LNCAP (cell line): ENCODE results near the gene ACTRT2.
A peak's percentile ranks its signal among the peaks of the same experiment; 100 is the strongest.

ENCODE experiments used
- TF ChIP-seq, protein P1 (sequence below): fragments of 450-650 bp; IDR thresholded peaks from 2 replicates; pipeline ENCODE4 v1.5.1; 2017; ENCODE audit warnings: mild to moderate bottlenecking

ACTRT2 gene

GRCh38 chr1:3009021-3009420, 12.2 kb upstream of the ACTRT2 start:
- TF ChIP-seq, protein P1, sequence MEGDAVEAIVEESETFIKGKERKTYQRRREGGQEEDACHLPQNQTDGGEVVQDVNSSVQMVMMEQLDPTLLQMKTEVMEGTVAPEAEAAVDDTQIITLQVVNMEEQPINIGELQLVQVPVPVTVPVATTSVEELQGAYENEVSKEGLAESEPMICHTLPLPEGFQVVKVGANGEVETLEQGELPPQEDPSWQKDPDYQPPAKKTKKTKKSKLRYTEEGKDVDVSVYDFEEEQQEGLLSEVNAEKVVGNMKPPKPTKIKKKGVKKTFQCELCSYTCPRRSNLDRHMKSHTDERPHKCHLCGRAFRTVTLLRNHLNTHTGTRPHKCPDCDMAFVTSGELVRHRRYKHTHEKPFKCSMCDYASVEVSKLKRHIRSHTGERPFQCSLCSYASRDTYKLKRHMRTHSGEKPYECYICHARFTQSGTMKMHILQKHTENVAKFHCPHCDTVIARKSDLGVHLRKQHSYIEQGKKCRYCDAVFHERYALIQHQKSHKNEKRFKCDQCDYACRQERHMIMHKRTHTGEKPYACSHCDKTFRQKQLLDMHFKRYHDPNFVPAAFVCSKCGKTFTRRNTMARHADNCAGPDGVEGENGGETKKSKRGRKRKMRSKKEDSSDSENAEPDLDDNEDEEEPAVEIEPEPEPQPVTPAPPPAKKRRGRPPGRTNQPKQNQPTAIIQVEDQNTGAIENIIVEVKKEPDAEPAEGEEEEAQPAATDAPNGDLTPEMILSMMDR, result no peak

DNA sequence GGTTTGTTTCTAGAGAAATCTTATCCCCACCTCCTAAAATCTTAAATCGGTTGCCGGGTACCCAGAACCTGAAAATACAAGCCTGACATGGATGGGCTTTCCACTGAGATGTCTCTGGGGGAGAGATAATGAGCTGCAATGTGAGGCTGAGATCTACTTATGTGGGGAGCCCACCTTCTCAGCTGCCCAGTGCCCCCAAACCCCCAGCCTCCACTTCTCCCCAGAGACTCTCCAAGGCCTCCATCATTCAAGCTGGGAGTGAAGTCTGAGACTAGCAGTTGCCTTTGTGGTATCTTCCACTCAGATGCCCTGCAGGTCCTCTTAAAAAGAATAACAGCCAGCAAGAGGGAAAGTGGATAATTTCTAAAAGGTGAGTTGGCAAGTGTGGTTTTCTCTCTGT, 11.7 kb upstream of the ACTRT2 start:
- TF ChIP-seq, protein P1, result no peak

GRCh38 chr1:3011127-3011526, 10.1 kb upstream of the ACTRT2 start:
- TF ChIP-seq, protein P1, result no peak

- TF ChIP-seq, protein P1, result no peak
These were observed 9.4 kb upstream of the ACTRT2 start for GRCh38 chr1:3011631-3012455.

GRCh38 chr1:3012456-3013291, 8.6 kb upstream of the ACTRT2 start:
- TF ChIP-seq, protein P1, result peak; percentile 85

- TF ChIP-seq, protein P1, result no peak
These were observed 7.8 kb upstream of the ACTRT2 start for GRCh38 chr1:3013371-3014049.

DNA sequence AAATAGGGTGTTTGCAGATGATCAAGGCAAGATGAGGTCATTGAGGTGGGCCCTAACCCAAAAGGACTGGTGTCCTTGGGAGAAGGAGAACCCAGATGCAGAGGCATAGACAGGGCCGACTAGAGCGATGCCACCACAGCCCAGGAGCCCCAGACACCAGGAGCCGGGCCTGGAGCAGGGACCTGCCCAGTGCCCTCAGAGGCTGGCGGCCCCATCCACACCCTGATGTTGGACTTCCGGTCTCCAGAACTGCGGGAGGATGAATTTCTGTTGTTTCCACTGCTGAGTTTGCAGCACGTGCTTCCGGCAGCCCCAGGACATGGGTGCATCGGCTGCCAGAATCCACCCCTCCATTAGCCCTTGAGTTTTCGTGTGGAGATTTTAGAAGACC, 7.2 kb upstream of the ACTRT2 start:
- TF ChIP-seq, protein P1, result no peak
